Measurements from ENCODE around the gene RBPJ.

DNA sequence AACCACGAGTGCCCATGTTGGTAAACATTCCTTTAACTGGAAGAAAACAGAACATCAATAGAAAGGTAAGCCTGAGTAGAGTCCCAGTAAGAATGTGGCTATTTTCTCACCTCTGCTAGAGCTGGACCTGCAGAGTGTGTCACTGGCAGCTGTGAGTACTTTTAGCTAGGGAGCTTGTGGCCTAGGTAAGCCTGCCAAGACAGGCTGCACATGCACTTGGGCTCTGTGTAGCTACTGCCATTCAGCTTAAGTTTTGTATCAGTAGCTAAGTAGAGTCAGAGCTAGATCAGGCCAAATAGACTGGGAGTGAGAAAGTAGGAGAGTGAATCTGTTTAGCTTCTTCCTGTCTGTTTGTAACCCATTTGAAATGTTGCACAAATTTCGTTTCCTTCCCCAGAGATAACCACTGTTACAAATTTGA lies 35.3 kb downstream of the RBPJ start:
- TF ChIP-seq, protein P1, sequence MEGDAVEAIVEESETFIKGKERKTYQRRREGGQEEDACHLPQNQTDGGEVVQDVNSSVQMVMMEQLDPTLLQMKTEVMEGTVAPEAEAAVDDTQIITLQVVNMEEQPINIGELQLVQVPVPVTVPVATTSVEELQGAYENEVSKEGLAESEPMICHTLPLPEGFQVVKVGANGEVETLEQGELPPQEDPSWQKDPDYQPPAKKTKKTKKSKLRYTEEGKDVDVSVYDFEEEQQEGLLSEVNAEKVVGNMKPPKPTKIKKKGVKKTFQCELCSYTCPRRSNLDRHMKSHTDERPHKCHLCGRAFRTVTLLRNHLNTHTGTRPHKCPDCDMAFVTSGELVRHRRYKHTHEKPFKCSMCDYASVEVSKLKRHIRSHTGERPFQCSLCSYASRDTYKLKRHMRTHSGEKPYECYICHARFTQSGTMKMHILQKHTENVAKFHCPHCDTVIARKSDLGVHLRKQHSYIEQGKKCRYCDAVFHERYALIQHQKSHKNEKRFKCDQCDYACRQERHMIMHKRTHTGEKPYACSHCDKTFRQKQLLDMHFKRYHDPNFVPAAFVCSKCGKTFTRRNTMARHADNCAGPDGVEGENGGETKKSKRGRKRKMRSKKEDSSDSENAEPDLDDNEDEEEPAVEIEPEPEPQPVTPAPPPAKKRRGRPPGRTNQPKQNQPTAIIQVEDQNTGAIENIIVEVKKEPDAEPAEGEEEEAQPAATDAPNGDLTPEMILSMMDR (IDR thresholded peaks at IDR 0.05), result no peak
- no peak for TF ChIP-seq POLR2AphosphoS5 (IDR thresholded peaks at IDR 0.05; ENCODE audit: low read depth, low read length)
- TF ChIP-seq, protein P2, sequence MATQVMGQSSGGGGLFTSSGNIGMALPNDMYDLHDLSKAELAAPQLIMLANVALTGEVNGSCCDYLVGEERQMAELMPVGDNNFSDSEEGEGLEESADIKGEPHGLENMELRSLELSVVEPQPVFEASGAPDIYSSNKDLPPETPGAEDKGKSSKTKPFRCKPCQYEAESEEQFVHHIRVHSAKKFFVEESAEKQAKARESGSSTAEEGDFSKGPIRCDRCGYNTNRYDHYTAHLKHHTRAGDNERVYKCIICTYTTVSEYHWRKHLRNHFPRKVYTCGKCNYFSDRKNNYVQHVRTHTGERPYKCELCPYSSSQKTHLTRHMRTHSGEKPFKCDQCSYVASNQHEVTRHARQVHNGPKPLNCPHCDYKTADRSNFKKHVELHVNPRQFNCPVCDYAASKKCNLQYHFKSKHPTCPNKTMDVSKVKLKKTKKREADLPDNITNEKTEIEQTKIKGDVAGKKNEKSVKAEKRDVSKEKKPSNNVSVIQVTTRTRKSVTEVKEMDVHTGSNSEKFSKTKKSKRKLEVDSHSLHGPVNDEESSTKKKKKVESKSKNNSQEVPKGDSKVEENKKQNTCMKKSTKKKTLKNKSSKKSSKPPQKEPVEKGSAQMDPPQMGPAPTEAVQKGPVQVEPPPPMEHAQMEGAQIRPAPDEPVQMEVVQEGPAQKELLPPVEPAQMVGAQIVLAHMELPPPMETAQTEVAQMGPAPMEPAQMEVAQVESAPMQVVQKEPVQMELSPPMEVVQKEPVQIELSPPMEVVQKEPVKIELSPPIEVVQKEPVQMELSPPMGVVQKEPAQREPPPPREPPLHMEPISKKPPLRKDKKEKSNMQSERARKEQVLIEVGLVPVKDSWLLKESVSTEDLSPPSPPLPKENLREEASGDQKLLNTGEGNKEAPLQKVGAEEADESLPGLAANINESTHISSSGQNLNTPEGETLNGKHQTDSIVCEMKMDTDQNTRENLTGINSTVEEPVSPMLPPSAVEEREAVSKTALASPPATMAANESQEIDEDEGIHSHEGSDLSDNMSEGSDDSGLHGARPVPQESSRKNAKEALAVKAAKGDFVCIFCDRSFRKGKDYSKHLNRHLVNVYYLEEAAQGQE (IDR thresholded peaks at IDR 0.05; ENCODE audit: insufficient read depth in 1 of 2, low read depth in 2 of 2, low read length in 1 of 2), result no peak

Measured in Panc1 (cell line).